IPS DF 4.7 (cell line): ENCODE measurements around the gene ATP7B.
"Not testable (repeated sequence)": the region's sequence is repeated elsewhere in the genome, so short reads cannot be mapped to it uniquely, and the experiment has no call there.

Experiments used
- DNase-seq: peaks from one replicate; pipeline ENCODE4 v3.0.0-alpha.2; 2013; ENCODE audit warnings: low spot score; ENCODE audit errors: extremely low read depth

The ATP7B gene

DNA sequence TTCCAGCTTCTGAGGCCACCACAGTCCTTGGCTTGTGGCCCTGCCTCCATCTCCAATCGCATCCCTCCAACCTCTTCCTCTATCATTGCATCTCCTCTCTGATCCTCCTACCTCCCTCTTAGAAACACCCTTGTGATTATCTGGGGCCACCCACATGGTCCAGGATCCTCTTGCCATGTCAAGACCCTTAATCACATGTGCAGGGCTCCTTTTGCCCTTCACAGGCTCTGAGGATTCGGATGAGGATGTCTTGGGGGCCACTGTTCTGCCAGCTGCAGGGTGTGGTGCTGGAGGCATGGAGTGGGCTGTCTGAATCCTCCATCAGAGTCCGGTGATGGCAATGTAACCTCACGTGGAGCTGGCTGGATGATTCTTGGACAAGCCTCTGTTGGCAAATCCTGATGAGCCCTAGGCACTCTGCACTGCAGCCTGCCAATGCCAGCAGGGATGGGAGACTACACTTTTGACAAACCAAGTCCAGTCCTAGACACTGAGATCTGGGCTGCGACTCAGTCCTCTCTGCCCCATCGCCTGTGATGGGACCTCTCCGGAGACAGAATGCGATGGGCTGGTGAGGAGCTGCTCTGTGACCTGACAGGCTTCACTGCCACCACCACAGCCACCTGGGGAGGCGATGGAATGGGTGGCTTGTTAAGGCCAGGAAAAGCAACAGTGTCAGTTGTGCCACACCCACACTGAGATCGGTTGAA is 88.3 kb downstream of the ATP7B start:
- no peak for DNase-seq

DNA sequence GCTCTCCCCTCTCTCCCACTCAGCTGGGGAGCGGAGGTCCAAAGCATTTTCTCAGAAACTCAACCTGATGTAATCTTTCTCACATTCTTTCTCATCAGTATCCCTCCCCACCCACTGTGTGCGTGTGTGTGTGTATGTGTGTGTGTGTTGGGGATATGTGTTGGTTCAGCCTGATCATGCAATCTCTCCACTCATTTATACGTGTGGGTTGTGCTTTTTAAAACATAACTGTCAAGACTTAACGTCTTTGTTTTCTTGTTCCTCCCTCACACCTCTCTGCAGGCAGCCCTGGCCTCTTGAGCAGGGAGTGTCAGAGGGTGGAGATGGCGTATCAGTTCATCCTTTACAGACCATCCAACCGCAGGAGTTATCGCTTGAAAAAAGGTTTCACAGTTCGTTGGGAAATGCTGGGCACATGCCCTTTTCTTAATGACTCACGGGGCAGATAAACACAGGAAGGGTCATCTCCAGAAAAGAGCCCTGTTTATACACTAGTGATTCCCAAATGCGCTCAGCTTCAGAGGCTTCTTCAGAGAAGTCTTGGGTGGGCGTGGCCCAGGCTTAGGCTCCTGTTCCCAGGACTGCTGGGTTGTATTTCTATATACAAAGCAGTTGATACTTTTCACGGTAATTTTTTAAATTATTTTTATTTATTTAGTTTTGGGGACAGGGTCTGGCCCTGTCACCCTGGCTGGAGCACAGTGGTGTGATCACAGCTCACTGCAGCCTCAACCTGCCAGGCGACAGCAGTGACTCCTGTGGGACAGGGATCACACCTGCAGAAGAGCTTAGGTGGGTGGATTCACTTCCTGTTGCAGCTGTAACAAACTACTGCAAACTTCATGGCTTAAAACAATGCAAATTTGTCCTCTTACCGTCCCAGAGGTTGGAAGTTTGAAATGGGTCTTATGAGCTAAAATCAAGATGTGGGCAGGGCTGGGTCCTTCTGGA is 89.2 kb downstream of the ATP7B start:
- DNase-seq: no peak

GRCh38 chr13:51920786-51921185 is 90.5 kb downstream of the ATP7B start:
- DNase-seq: no peak

DNA sequence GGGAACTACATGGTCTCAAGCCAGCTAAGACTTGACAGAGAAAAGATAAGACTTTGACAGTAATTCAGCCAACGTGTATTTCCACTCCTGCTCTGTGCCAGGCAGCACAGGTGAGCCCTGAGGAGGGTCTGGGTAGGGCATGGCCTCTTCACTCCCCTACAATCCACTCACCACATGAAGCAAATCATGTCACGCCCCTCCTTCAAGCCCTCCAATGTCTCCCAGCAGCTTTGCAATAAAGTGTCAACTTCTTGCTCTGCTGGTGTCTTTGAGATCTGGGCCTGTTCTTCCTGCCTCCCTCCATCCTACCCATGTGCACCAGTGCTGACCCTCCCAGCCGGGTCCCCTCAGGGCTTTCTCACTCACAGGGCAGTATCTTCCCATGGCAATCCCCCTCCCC is 91.0 kb downstream of the ATP7B start:
- no peak for DNase-seq

DNA sequence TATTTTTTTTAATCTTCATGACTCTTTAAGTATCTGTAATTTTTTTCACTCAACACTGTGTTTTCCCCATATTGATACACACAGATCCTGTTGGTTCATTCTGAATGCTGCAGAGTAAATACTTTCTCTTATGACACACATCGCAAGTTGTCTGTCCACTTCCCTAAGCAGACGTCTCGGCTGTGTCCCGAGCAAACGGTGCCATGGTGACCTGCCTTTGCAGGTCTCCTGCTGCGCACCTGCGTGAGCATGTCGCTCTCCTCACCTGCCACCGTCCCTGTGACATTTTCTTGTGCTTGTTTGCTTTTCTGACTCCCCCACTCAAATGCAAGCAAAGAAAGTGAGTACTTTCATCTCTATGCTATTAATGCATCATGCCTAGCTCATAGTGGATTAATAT is 91.7 kb downstream of the ATP7B start:
- DNase-seq: no peak

DNA sequence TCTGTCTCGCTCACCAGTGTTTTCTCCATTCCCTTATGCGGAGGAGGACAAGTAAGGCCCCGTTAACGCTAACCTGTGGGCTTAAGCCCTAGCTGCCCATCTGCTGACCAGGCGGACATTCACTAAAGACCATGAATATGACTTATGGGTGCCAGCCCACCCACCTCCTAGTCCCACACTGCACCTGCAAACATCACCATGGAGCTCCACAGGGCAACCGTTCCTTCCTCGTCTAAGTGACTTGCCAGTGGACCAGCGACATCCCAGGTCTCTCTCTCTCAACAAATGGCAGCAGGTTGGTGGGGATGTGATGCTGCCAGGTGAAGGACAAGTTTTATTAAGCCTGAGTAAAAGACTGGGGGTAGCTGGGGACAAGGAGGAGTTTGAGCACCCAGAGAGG is 94.3 kb downstream of the ATP7B start:
- no peak for DNase-seq

DNA sequence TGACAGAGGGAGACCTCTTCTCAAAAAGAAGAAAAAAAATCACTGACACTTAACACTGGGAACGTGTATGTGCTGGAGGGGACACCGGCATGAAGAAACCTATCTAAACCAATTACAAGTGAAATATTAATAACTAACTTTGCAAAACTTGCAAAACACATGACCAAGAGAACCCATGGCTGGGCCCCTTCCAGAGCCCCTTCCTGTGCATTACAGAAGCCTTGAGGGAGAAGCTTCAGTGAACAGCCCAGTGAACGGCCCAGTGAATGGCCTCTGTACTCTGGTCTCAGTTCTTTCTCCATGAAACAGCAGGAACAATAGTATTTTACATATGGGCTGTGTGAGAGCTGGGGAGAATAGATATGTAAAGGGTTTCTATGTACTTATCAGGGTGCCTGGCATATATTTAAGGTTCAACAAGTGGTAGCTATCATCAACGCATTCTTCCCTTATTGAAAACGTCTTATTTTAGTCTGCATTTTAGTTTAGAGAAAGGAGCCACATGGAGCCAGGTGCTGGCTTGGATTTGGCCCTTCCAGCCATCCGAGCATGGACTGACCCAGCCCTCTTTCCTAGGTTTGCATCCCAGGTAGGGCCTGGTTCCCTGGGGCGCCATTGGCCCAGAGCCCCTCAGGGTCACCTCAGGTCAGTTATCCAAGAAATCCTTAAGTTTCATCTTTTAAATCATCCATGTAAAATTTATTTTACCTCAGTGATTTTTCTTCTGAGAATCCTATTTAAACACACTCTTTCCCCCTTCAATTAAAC is 95.0 kb downstream of the ATP7B start:
- no peak for DNase-seq

GRCh38 chr13:51914137-51914493 is 97.1 kb downstream of the ATP7B start:
- DNase-seq: no peak

- no peak for DNase-seq
These were observed 97.7 kb downstream of the ATP7B start for GRCh38 chr13:51913421-51914136.

- DNase-seq: no peak
These were observed 98.6 kb downstream of the ATP7B start for GRCh38 chr13:51912511-51913225.

GRCh38 chr13:51912091-51912490 is 99.2 kb downstream of the ATP7B start:
- no peak for DNase-seq

- DNase-seq: no peak
These were observed 100.7 kb downstream of the ATP7B start for GRCh38 chr13:51910508-51910907.

DNA sequence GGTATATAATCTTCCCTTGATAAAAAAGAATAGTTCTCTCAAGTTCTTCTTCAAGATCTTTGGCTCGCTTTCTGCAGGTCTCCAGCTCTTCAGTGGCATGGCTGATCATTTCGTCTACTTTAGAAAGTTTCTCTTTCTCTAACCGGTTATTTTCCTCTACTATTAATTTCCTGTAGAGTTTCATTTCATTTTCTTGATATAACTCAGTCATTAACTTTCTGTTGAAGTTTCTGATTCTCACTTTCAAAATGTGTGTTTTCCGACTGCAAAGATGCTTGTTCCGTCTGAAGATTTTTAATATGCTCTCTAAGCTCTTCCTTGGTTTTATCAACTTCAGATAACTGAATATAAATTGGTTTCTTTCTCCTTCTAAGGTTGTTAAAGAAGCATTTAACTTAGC is 102.0 kb downstream of the ATP7B start:
- DNase-seq: not testable (repeated sequence)

GRCh38 chr13:51907040-51907732 is 104.1 kb downstream of the ATP7B start:
- DNase-seq: no peak

- DNase-seq: no peak
These were observed 104.7 kb downstream of the ATP7B start for GRCh38 chr13:51906581-51906980.

DNA sequence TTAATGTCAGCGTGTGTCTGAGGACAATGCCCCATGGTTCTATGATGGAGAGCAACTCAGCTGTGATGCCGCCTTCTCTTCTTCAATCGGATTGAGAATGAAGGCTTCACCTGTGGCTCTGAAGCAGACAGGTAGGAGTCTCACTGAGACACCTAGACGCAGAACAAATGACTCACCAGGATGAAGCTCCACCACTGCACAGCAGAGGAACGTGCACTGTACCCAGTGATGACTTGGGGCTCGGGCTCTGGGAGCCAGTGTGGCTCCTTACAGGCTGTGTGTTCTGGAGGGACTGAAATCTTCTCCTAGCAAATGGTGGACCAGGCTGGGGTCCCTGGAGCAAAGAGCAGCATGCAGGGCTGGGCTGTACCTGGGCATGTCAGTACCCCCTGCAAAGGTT is 105.5 kb downstream of the ATP7B start:
- no peak for DNase-seq

- DNase-seq: no peak
These were observed 108.5 kb downstream of the ATP7B start for GRCh38 chr13:51902776-51903175.

GRCh38 chr13:51900471-51900870 is 110.8 kb downstream of the ATP7B start:
- DNase-seq: no peak

GRCh38 chr13:51895906-51896888 is 115.1 kb downstream of the ATP7B start:
- no peak for DNase-seq
